ENCODE measurements around the gene TMEM271. TPM values are rescaled to one million over a fixed set of nuclear protein-coding genes. Genes with fewer than 3 reads are reported as not detected.
A peak's percentile ranks its signal among the peaks of the same experiment; 100 is the strongest.

TMEM271 gene
- total RNA-seq, 1 donor from 2014 or later, result not detected

GRCh38 chr4:623914-624566 lies 47.9 kb upstream of the TMEM271 start:
- no peak overlapping the region for H3K4me3 Mint-ChIP-seq
- Histone ChIP-seq H3K4me2 (no peak overlapping the region), H2AFZ (replicated peaks) (no peak overlapping the region), H3K4me3 (no peak overlapping the region), H3K9ac (no peak overlapping the region), H3K9me3 (ENCODE audit: low read depth) (no peaks in the 10 kb centered on the region), H3K4me1 (peaks cover 18% of the 10 kb centered on the region), H3K27me3 (no peaks in the 10 kb centered on the region), H3F3A (ENCODE audit: low read depth) (peaks cover 8% of the 10 kb centered on the region), H3K79me2 (ENCODE audit: low read depth) (no peaks in the 10 kb centered on the region), H4K20me1 (ENCODE audit: low read depth) (no peaks in the 10 kb centered on the region), H3K36me3 (no peaks in the 10 kb centered on the region), H3K27ac (no peak overlapping the region)
- no peak overlapping the region for H3K27ac Mint-ChIP-seq
- H3K4me1 Mint-ChIP-seq, result peaks cover 8% of the 10 kb centered on the region
- H3K36me3 Mint-ChIP-seq, result no peaks in the 10 kb centered on the region
- H3K9me3 Mint-ChIP-seq, result peaks cover 4% of the 10 kb centered on the region
- peaks cover 8% of the 10 kb centered on the region for H3K27me3 Mint-ChIP-seq (ENCODE audit: insufficient read depth, low read depth)
- no peak for TF ChIP-seq EZH2phosphoT487 (IDR thresholded peaks at IDR 0.05)
- TF ChIP-seq, protein P1, sequence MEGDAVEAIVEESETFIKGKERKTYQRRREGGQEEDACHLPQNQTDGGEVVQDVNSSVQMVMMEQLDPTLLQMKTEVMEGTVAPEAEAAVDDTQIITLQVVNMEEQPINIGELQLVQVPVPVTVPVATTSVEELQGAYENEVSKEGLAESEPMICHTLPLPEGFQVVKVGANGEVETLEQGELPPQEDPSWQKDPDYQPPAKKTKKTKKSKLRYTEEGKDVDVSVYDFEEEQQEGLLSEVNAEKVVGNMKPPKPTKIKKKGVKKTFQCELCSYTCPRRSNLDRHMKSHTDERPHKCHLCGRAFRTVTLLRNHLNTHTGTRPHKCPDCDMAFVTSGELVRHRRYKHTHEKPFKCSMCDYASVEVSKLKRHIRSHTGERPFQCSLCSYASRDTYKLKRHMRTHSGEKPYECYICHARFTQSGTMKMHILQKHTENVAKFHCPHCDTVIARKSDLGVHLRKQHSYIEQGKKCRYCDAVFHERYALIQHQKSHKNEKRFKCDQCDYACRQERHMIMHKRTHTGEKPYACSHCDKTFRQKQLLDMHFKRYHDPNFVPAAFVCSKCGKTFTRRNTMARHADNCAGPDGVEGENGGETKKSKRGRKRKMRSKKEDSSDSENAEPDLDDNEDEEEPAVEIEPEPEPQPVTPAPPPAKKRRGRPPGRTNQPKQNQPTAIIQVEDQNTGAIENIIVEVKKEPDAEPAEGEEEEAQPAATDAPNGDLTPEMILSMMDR (IDR thresholded peaks at IDR 0.05), result no peak
- TF ChIP-seq EZH2 (IDR thresholded peaks at IDR 0.05), result no peak
- DNase-seq (ENCODE audit: low spot score), result peak; percentile 1

- H3K4me1 ChIP-seq, result peaks cover 18% of the 10 kb centered on the region
- H3K27me3 ChIP-seq, result no peaks in the 10 kb centered on the region
- Mint-ChIP-seq H3K27me3 (ENCODE audit: insufficient read depth, low read depth) (peaks cover 8% of the 10 kb centered on the region), H3K9me3 (peaks cover 4% of the 10 kb centered on the region), H3K4me3 (peak overlapping the region; percentile 18), H3K4me1 (peaks cover 8% of the 10 kb centered on the region), H3K36me3 (no peaks in the 10 kb centered on the region), H3K27ac (no peak overlapping the region)
- no peaks in the 10 kb centered on the region for H4K20me1 ChIP-seq (ENCODE audit: low read depth)
- no peaks in the 10 kb centered on the region for H3K36me3 ChIP-seq
- H3K79me2 ChIP-seq (ENCODE audit: low read depth), result no peaks in the 10 kb centered on the region
- no peak overlapping the region for H3K27ac ChIP-seq
- no peak overlapping the region for H3K9ac ChIP-seq
- H3F3A ChIP-seq (ENCODE audit: low read depth), result peaks cover 8% of the 10 kb centered on the region
- no peak overlapping the region for H3K4me3 ChIP-seq
- no peak overlapping the region for H2AFZ ChIP-seq (replicated peaks)
- no peak for DNase-seq (ENCODE audit: low spot score)
- H3K9me3 ChIP-seq (ENCODE audit: low read depth), result no peaks in the 10 kb centered on the region
- no peak for TF ChIP-seq EZH2phosphoT487 (IDR thresholded peaks at IDR 0.05)
- TF ChIP-seq EZH2 (IDR thresholded peaks at IDR 0.05), result no peak
- TF ChIP-seq, protein P1 (IDR thresholded peaks at IDR 0.05), result no peak
- H3K4me2 ChIP-seq, result no peak overlapping the region
Measured at GRCh38 chr4:622996-623913, 47.2 kb upstream of the TMEM271 start.

- Mint-ChIP-seq H3K27me3 (ENCODE audit: insufficient read depth, low read depth) (peaks cover 13% of the 10 kb centered on the region), H3K4me3 (peak overlapping the region; percentile 18), H3K27ac (no peak overlapping the region), H3K36me3 (no peaks in the 10 kb centered on the region), H3K9me3 (peaks cover 4% of the 10 kb centered on the region), H3K4me1 (peaks cover 8% of the 10 kb centered on the region)
- Histone ChIP-seq H3K79me2 (ENCODE audit: low read depth) (no peaks in the 10 kb centered on the region), H3K4me1 (peaks cover 18% of the 10 kb centered on the region), H3K36me3 (no peaks in the 10 kb centered on the region), H3K27me3 (no peaks in the 10 kb centered on the region), H3K9ac (no peak overlapping the region), H3K9me3 (ENCODE audit: low read depth) (no peaks in the 10 kb centered on the region), H3K27ac (no peak overlapping the region), H3K4me2 (no peak overlapping the region), H4K20me1 (ENCODE audit: low read depth) (no peaks in the 10 kb centered on the region), H2AFZ (replicated peaks) (no peak overlapping the region), H3K4me3 (no peak overlapping the region), H3F3A (ENCODE audit: low read depth) (peaks cover 8% of the 10 kb centered on the region)
- no peak for TF ChIP-seq EZH2 (IDR thresholded peaks at IDR 0.05)
- no peak for TF ChIP-seq EZH2phosphoT487 (IDR thresholded peaks at IDR 0.05)
- TF ChIP-seq, protein P1 (IDR thresholded peaks at IDR 0.05), result no peak
- peak; percentile 1 for DNase-seq (ENCODE audit: low spot score)
Measured at GRCh38 chr4:622071-622995, 46.2 kb upstream of the TMEM271 start.

Data from neural progenitor cell (in vitro differentiated cells).